Measurements from ENCODE around the gene SCFD1.

DNA sequence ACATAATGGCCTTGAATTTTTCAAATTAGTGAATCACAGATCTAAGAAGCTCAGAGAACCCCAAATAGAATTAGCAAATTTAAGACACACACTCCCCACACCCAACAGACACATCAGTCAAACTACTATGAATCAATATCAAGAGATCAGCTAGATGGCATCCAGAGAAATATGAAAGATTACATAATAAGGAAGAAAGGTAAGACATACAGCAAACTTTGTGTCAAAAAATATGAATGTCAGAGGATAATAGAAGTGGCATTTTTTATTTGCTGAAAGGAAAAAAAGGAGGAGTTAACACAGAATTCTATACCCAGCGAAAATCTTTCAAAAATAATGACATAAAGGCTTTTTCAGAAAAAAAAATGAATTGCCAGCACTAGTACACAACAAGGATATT, 141.8 kb downstream of the SCFD1 start:
- no peak for TF ChIP-seq POLR2A (IDR thresholded peaks at IDR 0.05)
- TF ChIP-seq, protein P1, sequence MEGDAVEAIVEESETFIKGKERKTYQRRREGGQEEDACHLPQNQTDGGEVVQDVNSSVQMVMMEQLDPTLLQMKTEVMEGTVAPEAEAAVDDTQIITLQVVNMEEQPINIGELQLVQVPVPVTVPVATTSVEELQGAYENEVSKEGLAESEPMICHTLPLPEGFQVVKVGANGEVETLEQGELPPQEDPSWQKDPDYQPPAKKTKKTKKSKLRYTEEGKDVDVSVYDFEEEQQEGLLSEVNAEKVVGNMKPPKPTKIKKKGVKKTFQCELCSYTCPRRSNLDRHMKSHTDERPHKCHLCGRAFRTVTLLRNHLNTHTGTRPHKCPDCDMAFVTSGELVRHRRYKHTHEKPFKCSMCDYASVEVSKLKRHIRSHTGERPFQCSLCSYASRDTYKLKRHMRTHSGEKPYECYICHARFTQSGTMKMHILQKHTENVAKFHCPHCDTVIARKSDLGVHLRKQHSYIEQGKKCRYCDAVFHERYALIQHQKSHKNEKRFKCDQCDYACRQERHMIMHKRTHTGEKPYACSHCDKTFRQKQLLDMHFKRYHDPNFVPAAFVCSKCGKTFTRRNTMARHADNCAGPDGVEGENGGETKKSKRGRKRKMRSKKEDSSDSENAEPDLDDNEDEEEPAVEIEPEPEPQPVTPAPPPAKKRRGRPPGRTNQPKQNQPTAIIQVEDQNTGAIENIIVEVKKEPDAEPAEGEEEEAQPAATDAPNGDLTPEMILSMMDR (IDR thresholded peaks at IDR 0.05) = no peak
